SJSA1 (cell line): ENCODE measurements around the gene HES3. TPM values are rescaled to one million over a fixed set of nuclear protein-coding genes. Genes with fewer than 3 reads are reported as not detected.
A peak's percentile ranks its signal among the peaks of the same experiment; 100 is the strongest.

Source experiments
- DNase-seq, 2 experiments: peaks; one replicate each; pipeline ENCODE4 v3.0.0-alpha.2; 2015 to 2020; ENCODE audit warnings: low spot score in 2 of 2, low read depth in 1 of 2
- H3K27ac ChIP-seq: fragments of 250-450 bp; sonication (Bioruptor Pico); 2 replicates; pipeline ENCODE4 v1.5.1; 2020; ENCODE audit warnings: mild to moderate bottlenecking, moderate library complexity
- H3K27me3 ChIP-seq: fragments of 250-450 bp; sonication (Bioruptor Pico); replicated peaks from 2 replicates; pipeline ENCODE4 v1.5.1; 2020; ENCODE audit warnings: mild to moderate bottlenecking, moderate library complexity
- H3K36me3 ChIP-seq: fragments of 250-450 bp; sonication (Bioruptor Pico); 2 replicates; pipeline ENCODE4 v1.5.1; 2020; ENCODE audit warnings: mild to moderate bottlenecking
- H3K4me1 ChIP-seq: fragments of 250-450 bp; sonication (Bioruptor Pico); replicated peaks from 2 replicates; pipeline ENCODE4 v1.6.1; 2021; ENCODE audit warnings: mild to moderate bottlenecking
- H3K4me3 ChIP-seq: fragments of 250-450 bp; sonication (Bioruptor Pico); 2 replicates; pipeline ENCODE4 v1.5.1; 2020; ENCODE audit warnings: mild to moderate bottlenecking
- H3K9me3 ChIP-seq: fragments of 250-450 bp; sonication (Bioruptor Pico); replicated peaks from 2 replicates; pipeline ENCODE4 v1.5.1; 2020; ENCODE audit warnings: mild to moderate bottlenecking
- total RNA-seq: library from RNA; depleted of rRNA; stranded (reverse); fragments of >200 nt; shearing (Covaris generic); gene quantifications from 2 replicates; pipeline ENCODE4 v1.2.3, GENCODE V29; 2014; rRNA removed

Gene HES3, protein sequence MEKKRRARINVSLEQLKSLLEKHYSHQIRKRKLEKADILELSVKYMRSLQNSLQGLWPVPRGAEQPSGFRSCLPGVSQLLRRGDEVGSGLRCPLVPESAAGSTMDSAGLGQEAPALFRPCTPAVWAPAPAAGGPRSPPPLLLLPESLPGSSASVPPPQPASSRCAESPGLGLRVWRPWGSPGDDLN
- total RNA-seq, result not detected in 2 replicates

DNA sequence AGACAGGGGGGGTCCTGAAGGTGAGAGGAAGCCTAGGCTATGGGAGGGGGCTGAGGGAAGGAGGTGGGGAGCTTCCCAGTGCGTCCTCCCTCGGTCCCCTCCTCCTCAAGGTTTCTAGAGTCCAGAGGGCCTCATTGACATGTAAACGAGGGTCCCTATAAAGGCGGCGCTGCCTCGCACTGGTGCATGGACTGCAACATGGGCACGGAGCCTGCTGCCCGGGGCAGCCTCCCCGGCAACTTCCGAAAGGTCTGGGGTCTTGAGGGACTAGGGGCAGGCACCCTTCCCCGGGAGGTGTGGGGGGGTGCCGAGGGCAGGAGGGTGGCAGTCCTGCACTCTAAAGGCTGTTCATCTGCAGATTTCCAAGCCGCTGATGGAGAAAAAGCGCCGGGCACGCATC is at the start of gene HES3:
TSS of gene HES3 (plus strand) at position 187 of the 400 bp plus-strand sequence. CDS start at position 374, 187 bp downstream.
- Histone ChIP-seq H3K4me1 (peaks cover 9% of the 10 kb centered on the region), H3K27me3 (peaks cover 71% of the 10 kb centered on the region), H3K4me3 (no peak within 1 kb of the TSS), H3K36me3 (no peaks in the 10 kb centered on the region), H3K9me3 (no peaks in the 10 kb centered on the region), H3K27ac (no peak within 1 kb of the TSS)
- DNase-seq, result no peak

DNA sequence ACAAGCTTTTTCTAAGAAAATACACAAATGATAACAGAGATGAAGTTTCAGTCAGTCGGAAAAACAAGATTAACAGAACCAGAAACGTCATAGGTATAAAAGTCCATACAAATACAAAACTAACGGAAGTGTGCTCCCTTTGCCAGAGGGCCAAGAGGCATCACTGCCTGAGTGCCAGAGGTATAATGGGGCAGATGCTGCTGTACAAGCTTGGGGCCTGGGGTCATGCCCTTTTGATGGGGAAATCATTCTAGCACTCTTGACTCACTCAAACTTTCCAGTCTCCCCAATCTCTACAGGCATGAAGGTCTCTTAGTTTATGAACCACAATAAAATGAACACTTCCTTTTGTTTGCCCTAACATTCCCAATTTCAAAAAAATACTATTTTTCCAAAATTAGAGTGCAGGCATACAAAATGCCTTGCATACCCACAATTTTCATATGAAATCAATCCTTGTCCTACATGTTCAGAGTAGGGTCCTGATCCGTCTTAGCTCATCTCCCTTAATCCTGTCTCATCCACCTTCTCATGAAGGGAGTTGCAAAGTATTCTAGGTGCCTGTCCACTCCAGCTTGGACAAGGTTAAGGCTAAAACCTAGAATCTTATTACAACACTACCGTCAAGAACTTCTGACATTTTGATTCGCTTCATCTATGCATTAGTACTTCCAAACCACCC is 46.1 kb upstream of the HES3 start:
- DNase-seq, result no peak
- peaks cover 18% of the 10 kb centered on the region for H3K4me1 ChIP-seq
- H3K9me3 ChIP-seq, result no peaks in the 10 kb centered on the region
- no peaks in the 10 kb centered on the region for H3K27me3 ChIP-seq
- peak overlapping the region; percentile 86 for H3K4me3 ChIP-seq
- no peak overlapping the region for H3K27ac ChIP-seq
- peaks cover 61% of the 10 kb centered on the region for H3K36me3 ChIP-seq

DNA sequence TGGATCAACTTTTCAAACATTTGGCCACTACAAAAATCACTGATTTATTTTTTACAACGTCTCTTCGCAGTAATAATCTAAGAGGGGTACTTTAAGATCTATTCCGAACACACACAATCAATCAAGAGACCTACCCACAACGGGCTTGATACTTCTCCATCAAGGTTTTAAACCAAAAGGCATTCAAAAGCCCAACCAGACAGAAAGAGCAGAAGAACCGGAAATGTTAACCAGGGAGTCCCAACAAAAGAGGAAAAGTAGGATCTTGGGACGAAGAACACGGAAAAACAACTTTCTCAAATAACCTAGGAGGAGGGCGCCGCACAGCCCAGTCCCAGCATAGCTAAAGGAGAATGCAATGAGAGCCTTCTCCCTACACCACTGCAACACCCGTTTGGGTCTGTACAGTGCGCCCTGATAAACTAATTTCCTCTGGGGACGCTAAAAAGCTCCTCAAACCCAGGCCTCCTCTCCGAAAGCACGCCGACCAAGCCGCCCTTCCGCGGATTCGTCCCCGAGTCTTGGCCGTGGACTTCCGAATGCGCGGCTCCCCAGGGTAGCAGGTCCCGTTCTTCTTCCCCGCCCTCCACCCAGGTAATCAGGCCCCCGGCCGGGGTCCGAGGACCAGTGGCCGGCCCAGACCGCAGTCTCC is 45.2 kb upstream of the HES3 start:
- DNase-seq, result no peak

DNA sequence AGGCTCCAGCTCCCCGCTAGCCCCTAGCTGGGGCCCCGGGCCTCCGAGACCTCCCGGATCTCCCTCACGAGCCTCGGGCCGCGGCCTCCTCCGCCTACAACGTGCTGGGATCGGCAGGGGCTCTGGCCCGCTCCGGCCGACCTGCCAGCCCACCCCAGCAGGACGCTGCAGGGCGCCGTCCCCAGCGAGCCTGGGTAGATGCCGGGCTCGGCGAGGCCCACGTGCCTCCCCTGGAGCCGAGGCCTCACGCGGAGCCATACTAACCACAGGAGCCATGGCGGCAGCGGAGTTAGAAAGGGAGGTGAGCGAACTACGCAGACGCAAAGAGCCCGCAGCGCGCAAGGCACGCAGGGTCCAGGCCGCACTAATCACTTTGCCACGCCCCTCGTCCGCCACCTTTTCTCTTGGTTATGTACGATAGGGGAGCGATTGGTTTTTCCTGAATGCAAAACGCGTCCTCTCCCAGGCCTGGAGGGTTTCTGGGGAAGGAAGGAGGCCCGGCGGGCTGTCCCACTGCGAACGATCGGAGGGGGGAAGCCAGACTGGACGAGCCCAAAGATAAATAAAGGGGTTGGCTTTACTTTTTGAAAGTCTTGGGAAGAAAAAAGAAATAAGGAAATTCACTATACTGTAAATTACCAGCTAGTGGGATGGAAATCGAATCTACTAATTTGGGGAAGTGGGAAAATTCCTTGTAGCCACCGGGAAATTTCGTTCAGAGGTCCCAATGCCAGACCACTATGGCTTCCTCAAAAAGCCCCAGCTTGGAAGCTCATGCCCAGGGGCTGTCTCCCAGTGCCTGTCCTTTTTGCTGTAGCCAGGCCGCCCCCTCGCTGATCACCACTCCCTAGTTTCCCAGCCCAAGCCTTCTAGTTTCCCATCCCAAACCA is 44.4 kb upstream of the HES3 start, which contains the start of gene RPL22:
TSS of gene RPL22 (minus strand) at position 298 of the 890 bp plus-strand sequence. CDS start at position 276, 22 bp downstream.
- no peaks in the 10 kb centered on the region for H3K27me3 ChIP-seq
- no peaks in the 10 kb centered on the region for H3K9me3 ChIP-seq
- H3K36me3 ChIP-seq, result peaks cover 44% of the 10 kb centered on the region
- H3K4me1 ChIP-seq, result peaks cover 18% of the 10 kb centered on the region
- DNase-seq, result peak; percentile 98 to 99
- peak within 1 kb of the TSS; percentile 86 for H3K4me3 ChIP-seq
- peak within 1 kb of the TSS; percentile 75 for H3K27ac ChIP-seq

More for the DNA sequence above, 45.2 kb upstream of the HES3 start:
- Histone ChIP-seq H3K4me1 (peaks cover 18% of the 10 kb centered on the region), H3K27ac (peak overlapping the region; percentile 75), H3K9me3 (no peaks in the 10 kb centered on the region), H3K36me3 (peaks cover 52% of the 10 kb centered on the region), H3K4me3 (peak overlapping the region; percentile 86), H3K27me3 (no peaks in the 10 kb centered on the region)

DNA sequence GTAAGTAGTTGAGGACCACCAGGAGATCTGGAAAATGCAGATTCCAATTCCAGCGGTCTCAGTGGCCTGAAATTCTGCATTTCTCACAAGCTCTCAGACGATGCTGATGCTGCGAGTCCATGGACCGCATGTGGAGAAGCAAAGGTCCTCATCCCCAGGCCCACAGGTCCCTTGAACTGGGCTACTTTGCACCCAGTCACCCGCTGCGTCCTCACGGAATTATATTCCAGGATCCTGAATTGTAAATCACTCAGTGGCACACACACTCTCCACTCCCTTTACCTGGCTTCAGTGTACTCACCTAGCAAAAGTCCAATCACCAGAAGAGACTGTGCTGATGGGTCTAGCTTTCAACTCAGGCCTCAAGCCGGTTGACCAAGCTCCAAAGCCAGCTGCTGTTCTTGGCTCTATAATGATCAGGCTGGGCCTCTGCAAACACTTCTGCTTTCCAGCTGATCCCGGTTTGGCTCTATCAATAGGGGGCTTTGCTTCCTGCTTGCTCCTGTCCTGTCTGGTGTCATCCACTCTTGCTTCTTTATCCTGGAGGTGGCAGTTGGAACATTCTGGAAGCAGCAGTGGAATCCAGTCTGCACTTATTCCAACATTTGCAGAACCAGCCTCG is 43.7 kb upstream of the HES3 start:
- peak overlapping the region; percentile 65 for H3K27ac ChIP-seq
- H3K36me3 ChIP-seq, result peaks cover 37% of the 10 kb centered on the region
- H3K27me3 ChIP-seq, result no peaks in the 10 kb centered on the region
- peaks cover 18% of the 10 kb centered on the region for H3K4me1 ChIP-seq
- no peaks in the 10 kb centered on the region for H3K9me3 ChIP-seq
- no peak for DNase-seq
- H3K4me3 ChIP-seq, result peak overlapping the region; percentile 86

DNA sequence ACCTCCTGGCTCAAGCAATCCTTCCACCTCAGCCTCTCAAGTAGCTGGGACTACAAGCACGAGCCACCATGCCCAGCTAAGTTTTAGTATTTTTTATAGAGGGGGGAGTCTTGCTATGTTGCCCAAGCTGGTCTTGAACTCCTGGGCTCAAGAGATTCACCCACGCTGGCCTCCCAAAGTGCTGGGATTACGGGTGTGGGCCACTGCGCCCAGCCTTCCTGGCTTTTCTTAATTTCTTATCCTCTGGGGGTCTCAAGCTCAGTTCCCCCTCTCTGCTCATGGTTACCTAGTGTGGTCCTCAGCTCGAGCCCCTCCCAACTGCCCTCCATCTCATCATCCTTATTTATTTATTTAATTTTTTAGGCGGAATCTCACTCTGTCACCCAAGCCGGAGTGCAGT is 41.7 kb upstream of the HES3 start:
- no peaks in the 10 kb centered on the region for H3K27me3 ChIP-seq
- DNase-seq, result no peak
- H3K36me3 ChIP-seq, result peaks cover 28% of the 10 kb centered on the region

DNA sequence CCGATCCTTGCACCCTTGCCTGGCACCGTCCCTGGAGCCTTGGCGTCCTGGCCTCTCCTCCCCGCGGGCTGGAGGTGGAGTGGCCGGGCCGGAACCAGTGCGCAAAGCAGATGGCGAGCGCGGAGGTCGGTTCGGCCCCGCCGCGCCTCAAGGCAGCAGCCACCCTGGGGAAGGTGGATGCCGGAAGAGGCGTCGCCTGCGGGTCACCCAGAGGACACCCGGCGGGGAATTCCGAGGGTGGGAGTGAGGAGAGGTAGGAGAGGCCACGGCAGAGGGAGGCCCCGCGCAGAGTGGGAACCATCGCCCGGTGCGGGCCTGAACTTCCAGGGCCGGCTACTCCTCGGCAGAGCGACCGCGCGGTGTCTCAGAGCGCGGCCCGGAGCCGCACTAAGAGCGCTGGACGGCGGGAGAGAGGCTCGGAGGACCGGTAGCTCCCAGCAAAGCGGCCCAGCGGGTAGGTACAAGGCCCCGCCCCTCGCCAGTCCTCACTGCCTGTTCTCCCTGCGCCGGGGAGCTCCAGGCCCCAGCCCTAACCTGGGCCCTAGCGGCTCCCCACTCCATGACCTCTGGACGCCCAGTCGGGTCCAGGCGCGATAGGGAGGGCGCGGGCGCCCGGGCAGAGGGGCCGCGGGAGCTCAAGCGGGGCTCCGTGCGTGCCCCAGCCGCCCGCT is 38.0 kb upstream of the HES3 start, which contains the start of gene RNF207:
TSS of gene RNF207 (plus strand) at position 271 of the 671 bp plus-strand sequence. CDS start 417 bp downstream, outside the sequence.
- Histone ChIP-seq H3K9me3 (no peaks in the 10 kb centered on the region), H3K27me3 (no peaks in the 10 kb centered on the region), H3K4me1 (peaks cover 14% of the 10 kb centered on the region), H3K4me3 (peak within 1 kb of the TSS; percentile 58), H3K36me3 (peaks cover 32% of the 10 kb centered on the region), H3K27ac (peak within 1 kb of the TSS; percentile 64)
- peak; percentile 89 for DNase-seq

More for the DNA sequence above, 41.7 kb upstream of the HES3 start:
- peaks cover 31% of the 10 kb centered on the region for H3K4me1 ChIP-seq
- no peak overlapping the region for H3K4me3 ChIP-seq
- H3K9me3 ChIP-seq, result no peaks in the 10 kb centered on the region
- H3K27ac ChIP-seq, result no peak overlapping the region

DNA sequence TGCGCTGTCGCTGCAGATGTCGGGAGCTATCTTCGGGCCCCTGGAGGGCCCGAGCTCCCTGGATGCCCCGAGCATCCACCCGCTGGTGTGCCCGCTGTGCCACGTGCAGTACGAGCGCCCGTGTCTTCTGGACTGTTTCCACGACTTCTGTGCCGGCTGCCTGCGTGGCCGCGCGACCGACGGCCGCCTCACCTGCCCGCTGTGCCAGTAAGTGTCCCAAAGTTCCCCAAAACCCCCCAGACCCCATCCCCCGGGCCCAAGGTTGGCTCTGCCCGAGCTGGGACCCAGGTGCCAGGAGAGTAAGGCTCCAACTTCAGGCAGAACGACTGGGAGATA is 37.5 kb upstream of the HES3 start:
- Histone ChIP-seq H3K9me3 (no peaks in the 10 kb centered on the region), H3K27ac (peak overlapping the region; percentile 64; the same call in 1 of the 2 replicates), H3K27me3 (no peaks in the 10 kb centered on the region), H3K4me3 (peak overlapping the region; percentile 58), H3K4me1 (peaks cover 14% of the 10 kb centered on the region), H3K36me3 (peaks cover 32% of the 10 kb centered on the region)
- DNase-seq, result no peak

DNA sequence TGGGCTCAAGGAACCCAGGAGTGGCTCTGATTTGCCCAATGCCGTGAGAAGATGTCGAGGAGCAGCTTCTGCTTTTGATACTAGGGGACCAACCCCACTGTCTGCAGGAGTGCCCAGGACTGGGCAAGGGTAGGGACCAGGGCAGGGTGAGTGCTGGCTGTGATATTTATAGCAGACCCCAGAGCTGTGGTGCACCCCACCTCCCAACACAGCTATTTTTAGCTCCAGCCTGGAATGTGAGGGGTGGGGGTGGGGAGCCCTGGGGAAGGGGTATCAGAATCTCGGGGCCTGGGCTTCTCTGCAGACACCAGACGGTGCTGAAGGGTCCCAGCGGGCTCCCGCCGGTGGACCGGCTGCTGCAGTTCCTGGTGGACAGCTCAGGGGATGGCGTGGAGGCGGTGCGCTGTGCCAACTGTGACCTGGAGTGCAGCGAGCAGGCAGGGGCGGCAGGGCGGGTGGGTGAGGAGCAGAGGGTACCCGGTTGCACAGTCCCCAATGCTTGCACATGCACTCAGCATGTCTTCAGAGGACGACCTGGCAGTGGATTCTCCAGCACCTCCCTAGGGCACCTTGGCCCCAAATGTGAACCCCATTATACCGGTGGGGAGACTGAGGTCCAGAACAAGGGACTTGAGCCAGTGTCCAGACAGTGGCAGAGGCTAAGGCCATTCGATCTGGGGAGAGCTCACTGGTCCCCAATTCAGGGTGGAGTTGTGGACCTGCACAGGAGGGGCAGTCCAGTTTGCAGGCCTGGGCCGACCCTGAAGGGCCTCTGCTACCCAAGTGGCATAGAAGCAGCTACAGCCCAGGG is 36.7 kb upstream of the HES3 start:
- Histone ChIP-seq H3K27ac (no peak overlapping the region), H3K27me3 (no peaks in the 10 kb centered on the region), H3K9me3 (no peaks in the 10 kb centered on the region), H3K4me1 (peaks cover 14% of the 10 kb centered on the region), H3K36me3 (peaks cover 38% of the 10 kb centered on the region), H3K4me3 (peak overlapping the region; percentile 58; the same call in 1 of the 2 replicates)
- DNase-seq, result no peak

DNA sequence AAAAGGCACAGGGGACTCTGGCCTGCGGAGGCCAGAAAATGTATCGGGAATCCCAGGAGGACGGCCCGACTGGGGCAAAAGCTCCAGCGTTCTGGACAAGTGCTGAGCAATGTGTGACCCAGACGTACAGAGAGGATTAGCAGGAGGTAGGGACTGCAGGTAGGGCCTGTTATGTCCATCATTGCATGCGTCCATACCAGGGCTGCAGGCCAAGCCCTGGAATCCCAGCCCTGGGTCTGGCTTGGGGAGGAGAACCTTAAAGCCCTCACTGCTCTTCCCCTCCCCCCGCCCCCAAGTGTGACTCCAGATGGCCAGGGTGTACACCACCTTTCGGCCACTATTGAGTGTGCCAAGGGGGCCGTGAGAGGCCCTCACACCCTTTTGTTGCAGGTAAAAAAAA is 36.1 kb upstream of the HES3 start:
- Histone ChIP-seq H3K4me1 (peaks cover 14% of the 10 kb centered on the region), H3K9me3 (no peaks in the 10 kb centered on the region), H3K4me3 (no peak overlapping the region), H3K27ac (no peak overlapping the region), H3K27me3 (no peaks in the 10 kb centered on the region), H3K36me3 (peaks cover 44% of the 10 kb centered on the region)
- no peak for DNase-seq

DNA sequence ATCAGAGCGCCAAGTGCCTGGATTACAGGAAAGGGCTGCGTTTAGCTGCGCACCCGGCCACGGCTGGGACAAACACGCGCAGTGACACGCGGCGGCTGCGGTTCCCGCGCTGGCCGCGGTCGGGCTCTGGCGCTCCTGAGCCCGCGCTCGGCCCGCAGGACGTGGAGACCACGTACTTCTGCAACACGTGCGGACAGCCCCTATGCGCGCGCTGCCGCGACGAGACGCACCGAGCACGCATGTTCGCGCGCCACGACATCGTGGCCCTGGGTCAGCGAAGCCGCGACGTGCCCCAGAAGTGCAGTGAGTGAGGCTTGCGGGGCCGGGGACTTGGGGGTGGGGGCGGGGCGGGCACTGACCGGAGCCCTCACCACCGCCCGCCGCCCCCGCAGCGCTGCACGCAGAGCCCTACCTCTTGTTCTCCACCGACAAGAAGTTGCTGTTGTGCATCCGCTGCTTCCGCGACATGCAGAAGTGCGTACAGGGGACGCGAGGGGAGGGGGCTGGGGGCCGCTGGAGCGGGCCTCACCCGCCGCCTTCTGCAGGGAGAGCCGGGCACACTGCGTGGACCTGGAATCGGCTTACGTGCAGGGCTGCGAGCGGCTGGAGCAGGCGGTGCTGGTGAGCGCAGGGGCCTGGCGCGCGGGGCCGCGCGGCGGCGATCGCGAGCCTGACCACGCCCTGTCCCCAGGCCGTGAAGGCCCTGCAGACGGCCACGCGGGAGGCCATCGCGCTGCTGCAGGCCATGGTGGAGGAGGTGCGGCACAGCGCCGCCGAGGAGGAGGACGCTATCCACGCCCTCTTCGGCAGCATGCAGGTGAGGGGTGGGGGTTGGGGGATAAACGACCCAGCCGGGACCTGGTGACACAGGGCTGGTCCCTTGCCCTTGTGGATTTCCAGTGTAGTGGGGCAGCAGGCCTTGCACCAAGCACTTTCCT is 35.0 kb upstream of the HES3 start:
- Histone ChIP-seq H3K27me3 (no peaks in the 10 kb centered on the region), H3K4me1 (peaks cover 14% of the 10 kb centered on the region), H3K27ac (no peak overlapping the region), H3K36me3 (peaks cover 49% of the 10 kb centered on the region), H3K9me3 (no peaks in the 10 kb centered on the region), H3K4me3 (no peak overlapping the region)
- DNase-seq, result no peak
